Endothelial cell of umbilical vein (primary cell): Measurements from ENCODE around the gene PDE1C. TPM values are rescaled to one million over a fixed set of nuclear protein-coding genes. Genes with fewer than 3 reads are reported as not detected.

Experiments used
- BruUV-seq: library from RNA; stranded (reverse); fragments of 400-500 nt; replicated peaks from 2 replicates; lab custom pipeline; 2021; lab: Mats Ljungman, UMichigan
- CTCF ChIA-PET: fragments of 300-600, 350-600 bp; sonication (Branson Sonifier 250); formaldehyde crosslinking; loops from one replicate; lab custom pipeline; 2021; ENCODE audit warnings: antibody characterized with exemption, inconsistent platforms; lab: Charles Lee
- POLR2A ChIA-PET: fragments of 300-600, 350-600 bp; sonication (Branson Sonifier 250); formaldehyde crosslinking; loops from one replicate; lab custom pipeline; 2021; ENCODE audit warnings: antibody characterized with exemption, inconsistent platforms; lab: Charles Lee
- DNase-seq: peaks from one replicate; pipeline ENCODE4 v3.0.0-alpha.2; 2011; ENCODE audit warnings: low read depth, low spot score
- FAIRE-seq: peaks from 2 replicates; lab custom pipeline; 2011; peaks lifted over from hg19 to GRCh38; lab: Jason Lieb, UNC
- H2AFZ ChIP-seq: 2 replicates; pipeline ENCODE4 v1.6.0; 2012; ENCODE audit warnings: low read depth, low read length, control low read depth, inconsistent platforms
- H3K27ac ChIP-seq: 2 replicates; pipeline ENCODE4 v1.5.1; 2011; ENCODE audit warnings: low read depth, mild to moderate bottlenecking, control low read depth, low read length, moderate library complexity; ENCODE audit not compliant: insufficient read depth
- H3K27me3 ChIP-seq, 2 experiments: 2 replicates each; pipeline versions ENCODE4 v1.6.0 to v1.6.1; 2011; ENCODE audit warnings: low read length in 2 of 2, mixed read lengths in 1 of 2; ENCODE audit not compliant: control insufficient read depth in 2 of 2, insufficient read depth in 2 of 2
- H3K36me3 ChIP-seq, 2 experiments: 2 replicates in 1 of 2; 3 replicates in 1 of 2; pipeline ENCODE4 v1.5.1; 2011; ENCODE audit warnings: low read length in 2 of 2, mild to moderate bottlenecking in 1 of 2, moderate library complexity in 1 of 2; ENCODE audit not compliant: control insufficient read depth in 2 of 2, insufficient read depth in 2 of 2; ENCODE audit errors: extremely low read depth in 1 of 2
- H3K4me1 ChIP-seq: 3 replicates; pipeline ENCODE4 v1.5.1; 2011; ENCODE audit warnings: mild to moderate bottlenecking, low read length; ENCODE audit not compliant: control insufficient read depth, insufficient read depth; ENCODE audit errors: extremely low read depth
- H3K4me2 ChIP-seq: 2 replicates; pipeline ENCODE4 v1.6.1; 2011; ENCODE audit warnings: low read length, control low read depth, mixed read lengths; ENCODE audit not compliant: insufficient read depth
- H3K4me3 ChIP-seq, 3 experiments: fragments of 200-600 bp in 1 of 3; sonication (generic), shearing (Covaris generic) in 1 of 3; replicated peaks in 1 of 3; 2 replicates each; pipeline ENCODE4 v1.5.1; 2011 to 2016; ENCODE audit warnings: control low read depth in 3 of 3, low read length in 3 of 3, mild to moderate bottlenecking in 2 of 3, inconsistent platforms in 1 of 3, low read depth in 1 of 3, moderate library complexity in 1 of 3; ENCODE audit not compliant: insufficient read depth in 1 of 3
- H3K79me2 ChIP-seq: 2 replicates; pipeline ENCODE4 v1.6.0; 2012; ENCODE audit warnings: low read length, inconsistent platforms; ENCODE audit not compliant: control insufficient read depth, insufficient read depth
- H3K9ac ChIP-seq: replicated peaks from 2 replicates; pipeline ENCODE3; 2011; ENCODE audit warnings: low read length, control low read depth; ENCODE audit not compliant: insufficient read depth; ENCODE audit errors: extremely low read depth
- H3K9me1 ChIP-seq: replicated peaks from 3 replicates; pipeline ENCODE4 v1.6.0; 2011; ENCODE audit warnings: mild to moderate bottlenecking, low read length; ENCODE audit not compliant: control insufficient read depth, insufficient read depth; ENCODE audit errors: extremely low read depth
- H3K9me3 ChIP-seq: replicated peaks from 2 replicates; pipeline ENCODE4 v1.5.1; 2012; ENCODE audit warnings: low read length, inconsistent platforms; ENCODE audit not compliant: control insufficient read depth, insufficient read depth
- H4K20me1 ChIP-seq: replicated peaks from 2 replicates; pipeline ENCODE3; 2011; ENCODE audit warnings: mild to moderate bottlenecking, low read length; ENCODE audit not compliant: control insufficient read depth, insufficient read depth; ENCODE audit errors: extremely low read depth
- EZH2 ChIP-seq: IDR thresholded peaks from 2 replicates; pipeline ENCODE4 v1.6.1; 2012; ENCODE audit warnings: borderline replicate concordance, low read depth, mild to moderate bottlenecking, moderate library complexity, low read length, inconsistent platforms; ENCODE audit not compliant: severe bottlenecking
- FOS ChIP-seq: IDR thresholded peaks from 2 replicates; pipeline ENCODE4 v1.6.1; 2011; ENCODE audit warnings: mild to moderate bottlenecking, low read length, moderate library complexity, borderline replicate concordance; ENCODE audit not compliant: insufficient read depth
- GATA2 ChIP-seq: IDR thresholded peaks from 2 replicates; pipeline ENCODE4 v1.7.0; 2011; ENCODE audit warnings: low read depth, mild to moderate bottlenecking, moderate library complexity, mixed read lengths, low read length; ENCODE audit not compliant: insufficient read length, insufficient read depth
- JUN ChIP-seq: IDR thresholded peaks from 2 replicates; pipeline ENCODE4 v1.6.1; 2011; ENCODE audit warnings: borderline replicate concordance, low read depth; ENCODE audit not compliant: insufficient read length, insufficient read depth
- MYC ChIP-seq: IDR thresholded peaks from one replicate; pipeline ENCODE4 v1.6.1; 2011; ENCODE audit warnings: mild to moderate bottlenecking, low read depth, low read length
- POLR2A ChIP-seq: IDR thresholded peaks from 2 replicates; pipeline ENCODE4 v1.6.1; 2012; ENCODE audit warnings: low read depth, mild to moderate bottlenecking, control low read depth, low read length
- POLR2AphosphoS5 ChIP-seq: IDR thresholded peaks from 2 replicates; pipeline ENCODE4 v1.6.1; 2012; ENCODE audit warnings: low read depth, mild to moderate bottlenecking, control low read depth, low read length, moderate library complexity; ENCODE audit not compliant: insufficient read depth
- dilution Hi-C: fragments of 300-500 bp; cut with MboI; formaldehyde crosslinking; loops from one replicate; pipeline ENCODE4 v1.15.0; 2019; ENCODE audit warnings: low sequenced_read_pairs; ENCODE audit not compliant: extremely low pct_ligation_motif_present
- intact Hi-C: fragments of 100-400 bp; cut with micrococcal nuclease; formaldehyde crosslinking; loops from one replicate; pipeline ENCODE4 v1.10.0; 2022
- polyA plus RNA-seq, 4 experiments: library from polyadenylated mRNA; depleted of rRNA in 3 of 4; stranded (reverse) in 3 of 4; unstranded in 1 of 4; fragments of >200 nt; gene quantifications; 2 replicates each; pipeline versions ENCODE4 v1.2.1 to v1.2.3, GENCODE V29; 2011 to 2012; ENCODE audit warnings: missing spikeins in 1 of 4
- total RNA-seq: library from RNA; stranded (reverse); gene quantifications from 2 replicates; pipeline ENCODE4 v1.2.3, GENCODE V29; 2021
- TF ChIP-seq, protein P1 (sequence below), 2 donors: IDR thresholded peaks; 1 replicate in 1 of 2; 2 replicates in 1 of 2; pipeline ENCODE4 v1.5.1; 2011; ENCODE audit warnings: low read length in 2 of 2, mild to moderate bottlenecking in 2 of 2, moderate library complexity in 2 of 2, control low read depth in 1 of 2, inconsistent platforms in 1 of 2, low read depth in 1 of 2; ENCODE audit not compliant: insufficient read depth in 1 of 2; ENCODE audit errors: extremely low read depth in 1 of 2
- TF ChIP-seq, protein P2 (sequence below): IDR thresholded peaks from 2 replicates; pipeline ENCODE4 v1.6.1; 2011; ENCODE audit not compliant: insufficient read depth, insufficient read length

The PDE1C gene
- total and polyA plus RNA-seq, 2 donors (not counting 3 experiments of a cell fraction or from before 2014, with no cell fraction given), result 0.90 to 3.1 TPM

GRCh38 chr7:32043688-32044087, 26.5 kb downstream of the PDE1C start:
- Histone ChIP-seq H3K9me3 (no peaks in the 10 kb centered on the region), H3K27ac (no peak overlapping the region), H4K20me1 (no peaks in the 10 kb centered on the region), H3K9ac (no peak overlapping the region), H3K4me3 (no peak overlapping the region), H3K36me3 (no peaks in the 10 kb centered on the region), H3K27me3 (peaks cover 0 to 2% of the 10 kb centered on the region in 2 experiments), H3K4me1 (no peaks in the 10 kb centered on the region), H3K79me2 (no peaks in the 10 kb centered on the region), H2AFZ (no peak overlapping the region), H3K4me2 (no peak overlapping the region), H3K9me1 (no peaks in the 10 kb centered on the region)
- ChIA-PET POLR2A (no interaction called here), CTCF (no interaction called here)
- no peak for DNase-seq
- FAIRE-seq, result no peak
- intact Hi-C loops, result loop anchor here (2.0 kb wide), 1 partner anchor 299 kb away; no protein-coding TSS in a partner anchor
- dilution Hi-C loops, result no loop called here
- no peak for TF ChIP-seq JUN
- TF ChIP-seq, protein P1, sequence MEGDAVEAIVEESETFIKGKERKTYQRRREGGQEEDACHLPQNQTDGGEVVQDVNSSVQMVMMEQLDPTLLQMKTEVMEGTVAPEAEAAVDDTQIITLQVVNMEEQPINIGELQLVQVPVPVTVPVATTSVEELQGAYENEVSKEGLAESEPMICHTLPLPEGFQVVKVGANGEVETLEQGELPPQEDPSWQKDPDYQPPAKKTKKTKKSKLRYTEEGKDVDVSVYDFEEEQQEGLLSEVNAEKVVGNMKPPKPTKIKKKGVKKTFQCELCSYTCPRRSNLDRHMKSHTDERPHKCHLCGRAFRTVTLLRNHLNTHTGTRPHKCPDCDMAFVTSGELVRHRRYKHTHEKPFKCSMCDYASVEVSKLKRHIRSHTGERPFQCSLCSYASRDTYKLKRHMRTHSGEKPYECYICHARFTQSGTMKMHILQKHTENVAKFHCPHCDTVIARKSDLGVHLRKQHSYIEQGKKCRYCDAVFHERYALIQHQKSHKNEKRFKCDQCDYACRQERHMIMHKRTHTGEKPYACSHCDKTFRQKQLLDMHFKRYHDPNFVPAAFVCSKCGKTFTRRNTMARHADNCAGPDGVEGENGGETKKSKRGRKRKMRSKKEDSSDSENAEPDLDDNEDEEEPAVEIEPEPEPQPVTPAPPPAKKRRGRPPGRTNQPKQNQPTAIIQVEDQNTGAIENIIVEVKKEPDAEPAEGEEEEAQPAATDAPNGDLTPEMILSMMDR (IDR thresholded peaks at IDR 0.05; ENCODE audit: extremely low read depth in 1 of 2, insufficient read depth in 1 of 2, low read depth in 1 of 2, low read length in 2 of 2), result no peak
- no peak for TF ChIP-seq MYC
- TF ChIP-seq, protein P2, sequence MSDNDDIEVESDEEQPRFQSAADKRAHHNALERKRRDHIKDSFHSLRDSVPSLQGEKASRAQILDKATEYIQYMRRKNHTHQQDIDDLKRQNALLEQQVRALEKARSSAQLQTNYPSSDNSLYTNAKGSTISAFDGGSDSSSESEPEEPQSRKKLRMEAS, result no peak
- no peak for TF ChIP-seq POLR2AphosphoS5
- no TSS peak for BruUV-seq

DNA sequence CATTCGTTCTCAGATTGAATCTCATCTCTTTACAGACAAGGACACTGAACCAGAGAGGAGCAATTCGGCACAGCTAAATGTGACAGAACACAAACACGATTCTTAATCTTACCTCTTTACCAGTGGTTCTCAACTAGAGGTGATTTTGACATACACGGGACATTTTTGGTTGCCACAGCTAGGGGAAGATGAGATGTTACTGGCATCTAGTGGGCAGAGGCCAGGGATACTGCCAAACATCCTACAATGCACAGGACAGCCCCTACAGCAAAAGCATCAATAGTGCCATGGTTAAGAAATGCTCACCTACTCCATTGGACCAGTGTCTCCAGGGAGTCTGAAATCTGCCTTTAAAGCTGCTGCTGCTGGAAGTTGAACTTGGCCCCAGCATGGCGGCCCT, 27.3 kb downstream of the PDE1C start:
- intact Hi-C loops, result loop anchor here (2.0 kb wide), 1 partner anchor 298 kb away; no protein-coding TSS in a partner anchor

More for the DNA sequence above, 27.3 kb downstream of the PDE1C start:
- H2AFZ ChIP-seq, result no peak overlapping the region
- no peaks in the 10 kb centered on the region for H3K36me3 ChIP-seq
- H3K79me2 ChIP-seq, result no peaks in the 10 kb centered on the region
- H3K4me1 ChIP-seq, result no peaks in the 10 kb centered on the region
- TF ChIP-seq JUN (no peak), POLR2AphosphoS5 (no peak), EZH2 (no peak), FOS (no peak), MYC (no peak), POLR2A (no peak), GATA2 (no peak)
- TF ChIP-seq, protein P2, result no peak
- TF ChIP-seq, protein P1 (IDR thresholded peaks at IDR 0.05; ENCODE audit: extremely low read depth in 1 of 2, insufficient read depth in 1 of 2, low read depth in 1 of 2, low read length in 2 of 2), result no peak
- H3K27me3 ChIP-seq, result no peaks in the 10 kb centered on the region
- no peak overlapping the region for H3K27ac ChIP-seq
- DNase-seq, result no peak
- H3K9ac ChIP-seq, result no peak overlapping the region
- H3K9me1 ChIP-seq, result no peaks in the 10 kb centered on the region
- H3K9me3 ChIP-seq, result no peaks in the 10 kb centered on the region
- FAIRE-seq, result no peak
- no peaks in the 10 kb centered on the region for H4K20me1 ChIP-seq
- ChIA-PET POLR2A (no interaction called here), CTCF (interaction anchor here (1.0 to 1.9 kb wide), 2 partner anchors 122 to 228 kb away, joined by 3 to 11 read pairs; no protein-coding TSS in a partner anchor)
- H3K4me2 ChIP-seq, result no peak overlapping the region
- no peak overlapping the region for H3K4me3 ChIP-seq
- dilution Hi-C loops, result no loop called here
- BruUV-seq, result no TSS peak
